Measurements from ENCODE around the gene ATM.

DNA sequence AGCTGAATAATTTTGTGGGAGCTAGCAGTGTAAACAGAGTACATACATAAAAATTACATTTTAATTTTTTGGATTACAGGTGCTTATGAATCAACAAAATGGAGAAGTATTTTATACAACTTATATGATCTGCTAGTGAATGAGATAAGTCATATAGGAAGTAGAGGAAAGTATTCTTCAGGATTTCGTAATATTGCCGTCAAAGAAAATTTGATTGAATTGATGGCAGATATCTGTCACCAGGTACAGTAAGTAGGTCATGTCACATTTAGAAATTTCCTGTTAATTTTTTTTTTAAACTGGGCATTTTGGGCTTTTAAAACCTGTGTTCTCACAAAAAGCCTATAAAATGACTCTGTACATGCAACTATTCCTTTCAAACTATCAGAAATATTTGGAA lies 24.0 kb downstream of the ATM start:
- TF ChIP-seq, protein P1, sequence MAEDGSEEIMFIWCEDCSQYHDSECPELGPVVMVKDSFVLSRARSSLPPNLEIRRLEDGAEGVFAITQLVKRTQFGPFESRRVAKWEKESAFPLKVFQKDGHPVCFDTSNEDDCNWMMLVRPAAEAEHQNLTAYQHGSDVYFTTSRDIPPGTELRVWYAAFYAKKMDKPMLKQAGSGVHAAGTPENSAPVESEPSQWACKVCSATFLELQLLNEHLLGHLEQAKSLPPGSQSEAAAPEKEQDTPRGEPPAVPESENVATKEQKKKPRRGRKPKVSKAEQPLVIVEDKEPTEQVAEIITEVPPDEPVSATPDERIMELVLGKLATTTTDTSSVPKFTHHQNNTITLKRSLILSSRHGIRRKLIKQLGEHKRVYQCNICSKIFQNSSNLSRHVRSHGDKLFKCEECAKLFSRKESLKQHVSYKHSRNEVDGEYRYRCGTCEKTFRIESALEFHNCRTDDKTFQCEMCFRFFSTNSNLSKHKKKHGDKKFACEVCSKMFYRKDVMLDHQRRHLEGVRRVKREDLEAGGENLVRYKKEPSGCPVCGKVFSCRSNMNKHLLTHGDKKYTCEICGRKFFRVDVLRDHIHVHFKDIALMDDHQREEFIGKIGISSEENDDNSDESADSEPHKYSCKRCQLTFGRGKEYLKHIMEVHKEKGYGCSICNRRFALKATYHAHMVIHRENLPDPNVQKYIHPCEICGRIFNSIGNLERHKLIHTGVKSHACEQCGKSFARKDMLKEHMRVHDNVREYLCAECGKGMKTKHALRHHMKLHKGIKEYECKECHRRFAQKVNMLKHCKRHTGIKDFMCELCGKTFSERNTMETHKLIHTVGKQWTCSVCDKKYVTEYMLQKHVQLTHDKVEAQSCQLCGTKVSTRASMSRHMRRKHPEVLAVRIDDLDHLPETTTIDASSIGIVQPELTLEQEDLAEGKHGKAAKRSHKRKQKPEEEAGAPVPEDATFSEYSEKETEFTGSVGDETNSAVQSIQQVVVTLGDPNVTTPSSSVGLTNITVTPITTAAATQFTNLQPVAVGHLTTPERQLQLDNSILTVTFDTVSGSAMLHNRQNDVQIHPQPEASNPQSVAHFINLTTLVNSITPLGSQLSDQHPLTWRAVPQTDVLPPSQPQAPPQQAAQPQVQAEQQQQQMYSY (CRISPR knock-in tag; IDR thresholded peaks at IDR 0.05), result no peak
- TF ChIP-seq SUZ12 (IDR thresholded peaks at IDR 0.05; ENCODE audit: unreplicated experiment) (no peak), CBFB (IDR thresholded peaks at IDR 0.05; ENCODE audit: low read depth) (no peak), CHD1 (IDR thresholded peaks at IDR 0.05; ENCODE audit: low read depth, low read length) (no peak), ETV6 (conservative IDR thresholded peaks at IDR 0.05 in 1 of 2, IDR thresholded peaks at IDR 0.05 in 1 of 2; ENCODE audit: borderline replicate concordance in 1 of 2, low read depth in 1 of 2) (no peak)
- TF ChIP-seq, protein P2, sequence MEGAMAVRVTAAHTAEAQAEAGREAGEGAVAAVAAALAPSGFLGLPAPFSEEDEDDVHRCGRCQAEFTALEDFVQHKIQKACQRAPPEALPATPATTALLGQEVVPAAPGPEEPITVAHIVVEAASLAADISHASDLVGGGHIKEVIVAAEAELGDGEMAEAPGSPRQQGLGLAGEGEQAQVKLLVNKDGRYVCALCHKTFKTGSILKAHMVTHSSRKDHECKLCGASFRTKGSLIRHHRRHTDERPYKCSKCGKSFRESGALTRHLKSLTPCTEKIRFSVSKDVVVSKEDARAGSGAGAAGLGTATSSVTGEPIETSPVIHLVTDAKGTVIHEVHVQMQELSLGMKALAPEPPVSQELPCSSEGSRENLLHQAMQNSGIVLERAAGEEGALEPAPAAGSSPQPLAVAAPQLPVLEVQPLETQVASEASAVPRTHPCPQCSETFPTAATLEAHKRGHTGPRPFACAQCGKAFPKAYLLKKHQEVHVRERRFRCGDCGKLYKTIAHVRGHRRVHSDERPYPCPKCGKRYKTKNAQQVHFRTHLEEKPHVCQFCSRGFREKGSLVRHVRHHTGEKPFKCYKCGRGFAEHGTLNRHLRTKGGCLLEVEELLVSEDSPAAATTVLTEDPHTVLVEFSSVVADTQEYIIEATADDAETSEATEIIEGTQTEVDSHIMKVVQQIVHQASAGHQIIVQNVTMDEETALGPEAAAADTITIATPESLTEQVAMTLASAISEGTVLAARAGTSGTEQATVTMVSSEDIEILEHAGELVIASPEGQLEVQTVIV (IDR thresholded peaks at IDR 0.05; ENCODE audit: borderline replicate concordance, partially characterized antibody), result no peak

All from GM12878 (cell line).